Epithelial cell of proximal tubule (primary cell): ENCODE results near the gene GJC2. TPM values are rescaled to one million over a fixed set of nuclear protein-coding genes. Genes with fewer than 3 reads are reported as not detected.

ENCODE experiments used
- DNase-seq: peaks from one replicate; pipeline ENCODE4 v3.0.0-alpha.2; 2011; ENCODE audit warnings: low read depth
- H3K4me3 ChIP-seq: 2 replicates; pipeline ENCODE4 v1.5.1; 2011; ENCODE audit warnings: low read depth, mild to moderate bottlenecking, low read length
- CTCF ChIP-seq: conservative IDR thresholded peaks from 2 replicates; pipeline ENCODE4 v1.5.1; 2012; ENCODE audit warnings: low read depth, mild to moderate bottlenecking, low read length
- total RNA-seq: library from RNA; depleted of rRNA; stranded (reverse); fragments of >200 nt; gene quantifications from 2 replicates; pipeline ENCODE4 v1.2.3, GENCODE V29; 2015

GJC2 gene
- total RNA-seq, 1 donor from 2014 or later, result 0.69 TPM

DNA sequence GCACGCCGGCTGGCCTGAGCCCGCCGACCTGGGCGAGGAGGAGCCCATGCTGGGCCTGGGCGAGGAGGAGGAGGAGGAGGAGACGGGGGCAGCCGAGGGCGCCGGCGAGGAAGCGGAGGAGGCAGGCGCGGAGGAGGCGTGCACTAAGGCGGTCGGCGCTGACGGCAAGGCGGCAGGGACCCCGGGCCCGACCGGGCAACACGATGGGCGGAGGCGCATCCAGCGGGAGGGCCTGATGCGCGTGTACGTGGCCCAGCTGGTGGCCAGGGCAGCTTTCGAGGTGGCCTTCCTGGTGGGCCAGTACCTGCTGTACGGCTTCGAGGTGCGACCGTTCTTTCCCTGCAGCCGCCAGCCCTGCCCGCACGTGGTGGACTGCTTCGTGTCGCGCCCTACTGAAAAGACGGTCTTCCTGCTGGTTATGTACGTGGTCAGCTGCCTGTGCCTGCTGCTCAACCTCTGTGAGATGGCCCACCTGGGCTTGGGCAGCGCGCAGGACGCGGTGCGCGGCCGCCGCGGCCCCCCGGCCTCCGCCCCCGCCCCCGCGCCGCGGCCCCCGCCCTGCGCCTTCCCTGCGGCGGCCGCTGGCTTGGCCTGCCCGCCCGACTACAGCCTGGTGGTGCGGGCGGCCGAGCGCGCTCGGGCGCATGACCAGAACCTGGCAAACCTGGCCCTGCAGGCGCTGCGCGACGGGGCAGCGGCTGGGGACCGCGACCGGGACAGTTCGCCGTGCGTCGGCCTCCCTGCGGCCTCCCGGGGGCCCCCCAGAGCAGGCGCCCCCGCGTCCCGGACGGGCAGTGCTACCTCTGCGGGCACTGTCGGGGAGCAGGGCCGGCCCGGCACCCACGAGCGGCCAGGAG lies 8.6 kb downstream of the GJC2 start:
- DNase-seq, result no peak
- no peak overlapping the region for H3K4me3 ChIP-seq
- no peak for TF ChIP-seq CTCF

DNA sequence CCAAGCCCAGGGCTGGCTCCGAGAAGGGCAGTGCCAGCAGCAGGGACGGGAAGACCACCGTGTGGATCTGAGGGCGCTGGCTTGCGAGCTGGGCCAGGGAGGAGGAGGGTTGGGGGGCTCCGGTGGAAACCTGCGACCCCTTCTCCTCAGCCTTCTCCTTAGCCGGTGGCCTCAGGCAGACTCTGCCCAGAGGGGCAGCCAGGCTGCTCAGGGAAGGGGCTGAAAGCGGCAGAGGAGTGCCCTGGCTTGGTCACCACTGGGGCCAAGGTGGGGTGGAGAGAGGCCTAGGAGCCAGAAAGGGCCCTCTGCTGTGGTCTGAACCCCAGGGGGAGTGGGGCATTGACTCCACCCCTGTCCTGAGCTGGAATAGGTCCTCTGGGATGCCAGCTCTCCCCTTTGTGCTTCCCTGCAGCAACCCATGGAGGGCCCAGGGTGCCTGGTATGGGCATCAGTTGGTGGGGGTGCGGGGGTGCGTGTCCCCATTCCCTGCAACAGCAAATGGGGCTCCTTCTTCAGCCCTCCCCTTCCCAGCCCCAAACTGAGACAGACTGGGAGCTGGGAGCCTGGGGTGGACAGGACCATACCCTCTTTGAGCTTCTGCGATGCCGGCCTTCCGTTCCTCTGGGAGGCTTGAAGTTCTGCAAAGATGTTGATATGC lies 9.4 kb downstream of the GJC2 start:
- H3K4me3 ChIP-seq, result no peak overlapping the region
- no peak for TF ChIP-seq CTCF
- DNase-seq, result no peak

GRCh38 chr1:228160201-228160761 lies 10.6 kb downstream of the GJC2 start:
- TF ChIP-seq CTCF, result no peak
- H3K4me3 ChIP-seq, result no peak overlapping the region
- no peak for DNase-seq

GRCh38 chr1:228161362-228161761 lies 11.6 kb downstream of the GJC2 start:
- H3K4me3 ChIP-seq, result no peak overlapping the region
- no peak for DNase-seq
- no peak for TF ChIP-seq CTCF

- no peak for TF ChIP-seq CTCF
- DNase-seq, result no peak
- no peak overlapping the region for H3K4me3 ChIP-seq
Observed at GRCh38 chr1:228161866-228162265, 12.1 kb downstream of the GJC2 start.

DNA sequence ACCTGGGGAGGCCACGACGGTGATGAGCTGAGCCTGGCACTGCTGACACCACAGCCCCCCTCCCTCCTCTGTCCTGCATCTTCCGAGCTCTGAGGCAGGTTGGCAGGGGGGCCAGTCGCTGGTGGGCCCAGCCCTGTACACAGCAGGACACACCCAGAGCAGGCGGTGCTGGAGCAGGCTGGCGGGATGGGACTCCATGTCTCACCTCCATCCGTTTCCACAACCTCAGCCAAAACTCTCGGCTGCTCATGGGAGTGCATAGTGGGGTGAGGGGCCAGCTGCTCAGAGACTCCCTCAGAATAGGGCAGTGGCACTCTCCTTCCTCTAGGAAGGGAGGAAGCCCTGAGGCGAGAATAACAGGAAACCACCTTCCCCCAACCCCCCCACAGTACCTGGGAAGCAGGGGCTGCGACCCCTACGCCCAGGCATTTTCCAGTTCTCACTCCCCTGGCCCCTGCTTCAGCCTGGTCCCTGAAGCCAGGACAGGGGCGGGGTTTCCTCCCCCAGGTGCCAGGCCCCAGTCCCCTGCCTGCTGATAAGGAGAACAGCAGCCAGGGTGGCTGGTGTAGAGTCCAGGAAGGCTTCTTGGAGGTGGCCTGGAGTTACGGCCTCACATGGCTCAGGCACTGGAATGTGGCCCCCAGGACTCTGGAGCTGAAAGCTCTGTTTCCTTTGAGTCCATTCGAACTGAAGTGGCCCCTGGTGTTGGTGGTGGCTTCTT lies 12.7 kb downstream of the GJC2 start:
- no peak overlapping the region for H3K4me3 ChIP-seq
- no peak for DNase-seq
- no peak for TF ChIP-seq CTCF
